Activated CD4-positive, alpha-beta T cell treated with anti-CD3 and anti-CD28 coated beads, Interleukin-2, amount 10 ng/mL, durations not matched to agents 7 days and 5 days (primary cell): Measurements from ENCODE around the gene DPH3. TPM values are rescaled to one million over a fixed set of nuclear protein-coding genes. Genes with fewer than 3 reads are reported as not detected.

Experiments used
- CTCF ChIA-PET: fragments of 350-600 bp; sonication (Branson Sonifier 250); formaldehyde crosslinking; loops from one replicate; lab custom pipeline; 2021; ENCODE audit warnings: antibody characterized with exemption; lab: Charles Lee
- POLR2A ChIA-PET: fragments of 350-600 bp; sonication (Branson Sonifier 250); formaldehyde crosslinking; loops from one replicate; lab custom pipeline; 2021; ENCODE audit warnings: antibody characterized with exemption; lab: Charles Lee
- DNase-seq: peaks from one replicate; pipeline ENCODE4 v3.0.0-alpha.2; 2020
- H3K27ac Mint-ChIP-seq: one replicate; pipeline ENCODE4 v1.8.0; 2021; ENCODE audit warnings: mild to moderate bottlenecking, moderate library complexity, mixed read lengths
- H3K27me3 Mint-ChIP-seq: one replicate; pipeline ENCODE4 v1.8.0; 2021; ENCODE audit warnings: mixed read lengths
- H3K36me3 Mint-ChIP-seq: one replicate; pipeline ENCODE4 v1.8.0; 2021; ENCODE audit warnings: low read depth, mixed read lengths
- H3K4me1 Mint-ChIP-seq: one replicate; pipeline ENCODE4 v1.8.0; 2021; ENCODE audit warnings: mixed read lengths
- H3K4me3 Mint-ChIP-seq: one replicate; pipeline ENCODE4 v1.8.0; 2021; ENCODE audit warnings: mild to moderate bottlenecking, moderate library complexity, mixed read lengths
- H3K9me3 Mint-ChIP-seq: one replicate; pipeline ENCODE4 v1.8.0; 2021; ENCODE audit warnings: mixed read lengths
- total RNA-seq, 2 experiments: library from RNA; stranded (reverse); gene quantifications; one replicate each; pipeline ENCODE4 v1.2.3, GENCODE V29; 2021

DPH3 gene
- total RNA-seq, 2 experiments from 2014 or later = 12.6 to 14.4 TPM

- no peak overlapping the region for H3K4me3 Mint-ChIP-seq
- ChIA-PET CTCF (interaction anchor here (0.6 to 1.3 kb wide), 3 partner anchors 13 to 28 kb away, joined by 3 to 4 read pairs (median 3); no protein-coding TSS in a partner anchor), POLR2A (no interaction called here)
- no peak overlapping the region for H3K27ac Mint-ChIP-seq
- H3K36me3 Mint-ChIP-seq = no peaks in the 10 kb centered on the region
- H3K27me3 Mint-ChIP-seq = peaks cover 3% of the 10 kb centered on the region
- no peak for DNase-seq
- no peaks in the 10 kb centered on the region for H3K4me1 Mint-ChIP-seq
- H3K9me3 Mint-ChIP-seq = no peaks in the 10 kb centered on the region
These were observed 48.3 kb downstream of the DPH3 start for GRCh38 chr3:16216373-16216935.

DNA sequence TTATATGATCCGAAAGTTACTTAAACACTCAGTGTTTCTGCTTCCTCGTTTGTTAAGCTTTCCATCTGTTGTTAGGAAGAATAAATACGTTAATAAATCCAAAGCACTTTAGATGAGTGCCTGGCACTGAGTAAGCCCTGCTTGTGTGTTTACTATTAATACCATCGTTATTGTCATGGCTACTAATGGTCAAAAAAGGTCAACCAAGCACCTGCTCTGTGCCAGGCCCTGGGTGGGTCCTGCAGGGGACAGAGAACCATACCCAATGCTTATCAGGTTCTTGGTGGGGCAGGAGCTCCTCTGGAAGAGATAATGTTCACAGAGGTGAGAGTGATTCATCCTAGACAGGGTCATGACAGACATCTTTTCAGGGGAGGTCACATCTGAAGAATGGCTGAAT, 50.4 kb downstream of the DPH3 start:
- Mint-ChIP-seq H3K36me3 (no peaks in the 10 kb centered on the region), H3K4me3 (no peak overlapping the region), H3K4me1 (no peaks in the 10 kb centered on the region), H3K27ac (no peak overlapping the region), H3K9me3 (no peaks in the 10 kb centered on the region), H3K27me3 (peaks cover 3% of the 10 kb centered on the region)
- ChIA-PET POLR2A (no interaction called here), CTCF (interaction anchor here (0.5 to 0.8 kb wide), 2 partner anchors 10 to 480 kb away, joined by 3 read pairs; no protein-coding TSS in a partner anchor)
- no peak for DNase-seq

DNA sequence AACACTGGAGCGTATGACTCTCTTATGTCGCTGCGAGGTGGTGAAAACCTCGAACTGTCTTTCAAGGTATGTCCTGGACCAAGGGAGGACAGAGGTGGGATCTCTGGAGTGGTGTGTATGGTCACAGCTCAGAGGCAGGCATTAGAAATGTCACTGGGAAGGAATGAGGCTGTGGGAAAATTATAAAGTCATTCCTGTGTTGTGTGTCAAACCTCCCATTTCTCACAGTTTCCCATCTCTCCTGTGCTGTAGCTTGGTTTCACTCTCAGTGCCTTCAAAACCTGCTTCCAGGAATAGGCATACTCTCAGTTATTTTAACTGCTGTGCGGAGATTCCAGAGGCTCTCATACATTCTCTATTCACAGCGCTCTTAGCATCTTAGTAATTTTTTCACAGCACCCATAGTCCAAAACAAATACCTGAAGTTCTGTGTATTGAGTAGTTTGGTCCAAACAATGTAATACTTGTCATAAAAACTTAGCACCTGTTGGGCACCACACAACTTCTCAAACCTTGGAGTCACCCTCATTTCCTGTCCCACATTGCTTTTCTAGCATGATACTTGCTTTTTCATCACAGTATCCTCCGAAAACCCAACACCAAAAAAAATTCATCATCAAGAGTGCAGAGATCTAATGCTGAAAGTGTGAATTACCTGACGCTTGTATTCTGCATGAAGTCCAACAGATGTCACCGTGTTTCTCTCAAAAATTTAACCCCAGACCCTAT, 53.4 kb downstream of the DPH3 start:
- no peak overlapping the region for H3K27ac Mint-ChIP-seq
- ChIA-PET POLR2A (no interaction called here), CTCF (interaction anchor here (0.6 to 1.2 kb wide), 2 partner anchors 16 to 21 kb away, joined by 3 read pairs; no protein-coding TSS in a partner anchor)
- H3K9me3 Mint-ChIP-seq = no peaks in the 10 kb centered on the region
- no peak for DNase-seq
- H3K36me3 Mint-ChIP-seq = no peaks in the 10 kb centered on the region
- H3K4me3 Mint-ChIP-seq = no peak overlapping the region
- H3K4me1 Mint-ChIP-seq = peaks cover 4% of the 10 kb centered on the region
- peaks cover 2% of the 10 kb centered on the region for H3K27me3 Mint-ChIP-seq

Other genes with a start within 250 kb of the DPH3 start
- not detected for gene GALNT15, start 90.3 kb downstream of the DPH3 start, total RNA-seq
- 10 to 100 TPM; 64.0 to 70.4 TPM for gene OXNAD1, start 269 bp upstream of the DPH3 start, total RNA-seq
- gene RFTN1, start 248.8 kb upstream of the DPH3 start, total RNA-seq = 10 to 100 TPM; 57.3 to 57.9 TPM